ENCODE data around the gene SLAIN1. TPM values are rescaled to one million over a fixed set of nuclear protein-coding genes. Genes with fewer than 3 reads are reported as not detected.

Gene SLAIN1
- total and polyA plus RNA-seq, 10 donors = 8.7 to 32.6 (median 17.0) TPM

DNA sequence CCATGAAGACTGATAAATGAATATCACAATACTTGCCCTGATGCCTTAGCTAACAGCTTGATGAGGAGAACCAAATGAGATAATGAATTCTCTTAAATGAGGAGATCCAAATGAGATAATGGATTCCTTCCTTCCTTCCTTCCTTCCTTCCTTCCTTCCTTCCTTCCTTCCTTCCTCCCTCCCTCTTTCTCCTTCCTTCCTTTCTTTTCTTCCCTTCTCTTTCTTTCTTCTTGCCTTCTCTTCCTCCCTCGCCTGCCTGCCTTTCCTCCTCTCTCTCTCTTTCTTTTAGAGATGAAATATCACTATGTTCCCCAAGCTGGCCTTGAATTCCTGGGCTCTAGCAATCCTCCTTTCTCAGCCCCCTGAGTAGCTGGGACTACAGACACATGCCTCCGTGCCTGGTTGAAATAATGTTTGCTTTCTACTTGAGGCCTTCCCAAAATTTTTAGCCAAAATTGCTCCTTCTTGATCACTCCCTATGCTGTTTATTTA, 4.0 kb upstream of the SLAIN1 start:
- H3K36me3 ChIP-seq = no peaks in the 10 kb centered on the region
- no peak for DNase-seq
- 68 to 93% (median 76%) methylated on average over 2 of the region's 2 CpGs for WGBS, 5 donors
- H3K4me1 ChIP-seq = peaks cover 12 to 23% (median 15%) of the 10 kb centered on the region in 6 donors
- H3K27me3 ChIP-seq (replicated peaks in 1 of 7) = peaks cover 0 to 14% (median 0%) of the 10 kb centered on the region in 7 donors
- intact Hi-C loops (cut with DNase I; ENCODE audit: low total_unique reads) = no loop called here
- TF ChIP-seq, protein P1, sequence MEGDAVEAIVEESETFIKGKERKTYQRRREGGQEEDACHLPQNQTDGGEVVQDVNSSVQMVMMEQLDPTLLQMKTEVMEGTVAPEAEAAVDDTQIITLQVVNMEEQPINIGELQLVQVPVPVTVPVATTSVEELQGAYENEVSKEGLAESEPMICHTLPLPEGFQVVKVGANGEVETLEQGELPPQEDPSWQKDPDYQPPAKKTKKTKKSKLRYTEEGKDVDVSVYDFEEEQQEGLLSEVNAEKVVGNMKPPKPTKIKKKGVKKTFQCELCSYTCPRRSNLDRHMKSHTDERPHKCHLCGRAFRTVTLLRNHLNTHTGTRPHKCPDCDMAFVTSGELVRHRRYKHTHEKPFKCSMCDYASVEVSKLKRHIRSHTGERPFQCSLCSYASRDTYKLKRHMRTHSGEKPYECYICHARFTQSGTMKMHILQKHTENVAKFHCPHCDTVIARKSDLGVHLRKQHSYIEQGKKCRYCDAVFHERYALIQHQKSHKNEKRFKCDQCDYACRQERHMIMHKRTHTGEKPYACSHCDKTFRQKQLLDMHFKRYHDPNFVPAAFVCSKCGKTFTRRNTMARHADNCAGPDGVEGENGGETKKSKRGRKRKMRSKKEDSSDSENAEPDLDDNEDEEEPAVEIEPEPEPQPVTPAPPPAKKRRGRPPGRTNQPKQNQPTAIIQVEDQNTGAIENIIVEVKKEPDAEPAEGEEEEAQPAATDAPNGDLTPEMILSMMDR (IDR thresholded peaks at IDR 0.05 in 8 of 11, conservative IDR thresholded peaks at IDR 0.05 in 3 of 11) = no peak
- no peak overlapping the region for H3K4me3 ChIP-seq
- H3K9me3 ChIP-seq = no peaks in the 10 kb centered on the region
- H3K27ac ChIP-seq = no peak overlapping the region

DNA sequence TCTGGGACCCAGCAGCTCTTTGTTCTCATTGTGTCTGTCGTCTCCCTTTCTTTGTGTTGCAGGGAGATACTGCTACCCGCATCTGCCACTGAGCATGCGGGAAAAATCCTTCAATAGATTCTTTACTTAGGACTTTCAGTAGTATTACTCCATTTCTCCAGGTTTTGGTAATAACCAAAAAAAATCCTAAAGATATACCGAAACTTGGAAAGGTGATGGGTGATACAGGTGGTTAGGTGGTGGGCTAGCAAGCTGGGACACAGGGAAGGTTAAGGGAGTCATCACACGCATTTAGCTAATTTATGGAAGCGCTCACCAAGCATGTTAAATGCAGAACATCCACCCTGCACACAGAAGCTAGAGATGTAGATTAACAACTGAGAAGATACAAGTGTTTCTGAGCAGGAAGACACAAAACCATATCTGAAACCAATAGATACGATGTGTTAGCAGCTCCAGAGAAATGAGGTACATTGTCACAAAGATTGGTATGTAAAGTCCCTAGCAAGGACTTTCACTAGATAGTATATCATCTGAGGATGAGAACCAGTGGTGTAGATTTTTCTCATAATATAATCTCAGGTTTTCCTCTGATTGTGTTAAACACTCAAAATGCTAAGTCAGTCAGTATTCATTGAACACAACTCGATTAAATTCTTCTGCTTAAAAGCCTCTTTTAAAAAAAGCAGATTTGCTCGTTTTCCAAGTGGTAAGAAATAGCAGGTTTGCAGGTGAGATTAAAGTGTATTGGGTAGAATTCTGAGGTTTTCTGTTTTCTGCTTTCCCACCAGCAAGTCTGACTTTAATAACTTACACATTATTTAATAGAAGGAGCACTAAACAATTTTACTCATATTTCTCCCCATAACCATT, 1.2 kb upstream of the SLAIN1 start:
- peak overlapping the region in 4 of 8 donors; percentile 63 to 84 (median 78) for H3K27ac ChIP-seq
- intact Hi-C loops (cut with DNase I; ENCODE audit: low total_unique reads) = no loop called here
- H3K4me1 ChIP-seq = peaks cover 19 to 48% (median 26%) of the 10 kb centered on the region in 6 donors
- DNase-seq = no peak
- H3K36me3 ChIP-seq = no peaks in the 10 kb centered on the region
- peaks cover 0 to 14% (median 0%) of the 10 kb centered on the region in 7 donors for H3K27me3 ChIP-seq (replicated peaks in 1 of 7)
- no peaks in the 10 kb centered on the region for H3K9me3 ChIP-seq
- 15 to 19% (median 18%) methylated on average over 9 of the region's 9 CpGs for WGBS, 5 donors
- no peak for TF ChIP-seq POLR2A (IDR thresholded peaks at IDR 0.05)
- TF ChIP-seq POLR2AphosphoS5 (IDR thresholded peaks at IDR 0.05) = no peak
- TF ChIP-seq, protein P1 (IDR thresholded peaks at IDR 0.05 in 8 of 11, conservative IDR thresholded peaks at IDR 0.05 in 3 of 11) = no peak
- peak overlapping the region in 7 of 8 donors; percentile 16 to 97 (median 85) for H3K4me3 ChIP-seq

DNA sequence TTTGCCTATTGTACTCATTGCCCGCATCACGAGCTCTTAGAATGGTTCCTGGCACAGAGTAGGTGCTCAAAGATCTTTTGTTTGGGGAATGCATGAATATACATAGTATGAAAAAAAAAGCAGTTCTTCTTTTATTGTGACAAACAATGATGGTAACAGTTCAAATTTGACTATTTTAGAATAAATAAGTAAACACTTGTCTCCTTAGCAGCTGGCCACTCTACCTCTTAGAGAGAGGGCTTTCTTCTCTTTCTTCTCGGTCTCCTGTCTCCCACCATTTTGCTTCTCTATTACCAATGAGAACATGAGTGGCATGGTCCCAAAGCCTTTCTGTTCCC, 639 bp upstream of the SLAIN1 start:
- intact Hi-C loops (cut with DNase I; ENCODE audit: low total_unique reads) = no loop called here
- DNase-seq = no peak

More for the DNA sequence above, 639 bp upstream of the SLAIN1 start:
- Histone ChIP-seq H3K4me3 (peak overlapping the region; percentile 65 to 97 (median 84)), H3K4me1 (peaks cover 19 to 51% (median 26%) of the 10 kb centered on the region in 6 donors), H3K27me3 (replicated peaks in 1 of 7) (peaks cover 0 to 14% (median 0%) of the 10 kb centered on the region in 7 donors), H3K27ac (peak overlapping the region; percentile 51 to 84 (median 78)), H3K36me3 (no peaks in the 10 kb centered on the region), H3K9me3 (no peaks in the 10 kb centered on the region)
- 38 to 59% (median 43%) methylated on average over 3 of the region's 3 CpGs for WGBS, 5 donors
- TF ChIP-seq, protein P1 (IDR thresholded peaks at IDR 0.05 in 8 of 11, conservative IDR thresholded peaks at IDR 0.05 in 3 of 11) = no peak
- TF ChIP-seq POLR2AphosphoS5 (IDR thresholded peaks at IDR 0.05) = no peak
- TF ChIP-seq POLR2A (IDR thresholded peaks at IDR 0.05) = no peak
